ENCODE data around the gene SYNGR4.

Gene SYNGR4

GRCh38 chr19:48344892-48345291, 19.3 kb upstream of the SYNGR4 start:
- Histone ChIP-seq H3K36me3 (ENCODE audit: insufficient read depth, low read length) (no peaks in the 10 kb centered on the region), H3K4me1 (ENCODE audit: control insufficient read depth, insufficient read depth, low read length) (peaks cover 2% of the 10 kb centered on the region), H3K4me3 (ENCODE audit: low read length) (no peak overlapping the region), H3K27me3 (ENCODE audit: control insufficient read depth, insufficient read depth, low read length) (no peaks in the 10 kb centered on the region), H3K4me2 (ENCODE audit: low read length) (no peak overlapping the region), H3K9me3 (replicated peaks; ENCODE audit: low read length) (no peaks in the 10 kb centered on the region), H3K9ac (ENCODE audit: low read depth, low read length) (no peak overlapping the region)

DNA sequence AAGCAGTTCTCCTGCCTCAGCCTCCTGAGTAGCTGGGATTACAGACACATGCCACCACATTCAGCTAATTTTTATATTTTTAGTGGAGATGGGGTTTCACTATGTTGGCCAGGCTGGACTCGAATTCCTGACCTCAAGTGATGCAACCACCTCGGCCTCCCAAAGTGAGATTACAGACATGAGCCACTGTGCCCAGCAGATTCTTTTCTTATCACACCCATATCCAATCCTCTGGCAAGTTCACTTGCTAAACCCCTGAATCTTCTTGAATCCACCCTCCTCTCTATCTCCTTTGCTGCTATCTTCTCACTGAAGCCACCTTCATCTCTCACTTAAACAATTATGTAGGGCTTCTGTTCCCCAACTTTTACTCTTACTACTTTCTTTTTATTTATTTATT, 18.0 kb upstream of the SYNGR4 start:
- Histone ChIP-seq H3K36me3 (ENCODE audit: insufficient read depth, low read length) (no peaks in the 10 kb centered on the region), H3K9ac (ENCODE audit: low read depth, low read length) (no peak overlapping the region), H3K27me3 (ENCODE audit: control insufficient read depth, insufficient read depth, low read length) (no peaks in the 10 kb centered on the region), H3K4me2 (ENCODE audit: low read length) (no peak overlapping the region), H3K4me1 (ENCODE audit: control insufficient read depth, insufficient read depth, low read length) (peaks cover 2% of the 10 kb centered on the region), H3K9me3 (replicated peaks; ENCODE audit: low read length) (no peaks in the 10 kb centered on the region), H3K4me3 (ENCODE audit: low read length) (no peak overlapping the region)

GRCh38 chr19:48348045-48348444, 16.1 kb upstream of the SYNGR4 start:
- H3K9me3 ChIP-seq (replicated peaks; ENCODE audit: low read length) = no peaks in the 10 kb centered on the region
- H3K4me2 ChIP-seq (ENCODE audit: low read length) = no peak overlapping the region
- H3K4me1 ChIP-seq (ENCODE audit: control insufficient read depth, insufficient read depth, low read length) = peaks cover 2% of the 10 kb centered on the region
- H3K36me3 ChIP-seq (ENCODE audit: insufficient read depth, low read length) = no peaks in the 10 kb centered on the region
- no peaks in the 10 kb centered on the region for H3K27me3 ChIP-seq (ENCODE audit: control insufficient read depth, insufficient read depth, low read length)
- no peak overlapping the region for H3K9ac ChIP-seq (ENCODE audit: low read depth, low read length)
- H3K4me3 ChIP-seq (ENCODE audit: low read length) = no peak overlapping the region

- no peaks in the 10 kb centered on the region for H3K4me1 ChIP-seq (ENCODE audit: control insufficient read depth, insufficient read depth, low read length)
Observed at GRCh38 chr19:48348737-48349136, 15.4 kb upstream of the SYNGR4 start.

GRCh38 chr19:48350856-48351255, 13.3 kb upstream of the SYNGR4 start:
- no peak overlapping the region for H3K4me3 ChIP-seq (ENCODE audit: low read length)
- H3K9me3 ChIP-seq (replicated peaks; ENCODE audit: low read length) = no peaks in the 10 kb centered on the region
- H3K36me3 ChIP-seq (ENCODE audit: insufficient read depth, low read length) = no peaks in the 10 kb centered on the region
- H3K9ac ChIP-seq (ENCODE audit: low read depth, low read length) = no peak overlapping the region
- H3K4me1 ChIP-seq (ENCODE audit: control insufficient read depth, insufficient read depth, low read length) = no peaks in the 10 kb centered on the region
- H3K4me2 ChIP-seq (ENCODE audit: low read length) = no peak overlapping the region
- no peaks in the 10 kb centered on the region for H3K27me3 ChIP-seq (ENCODE audit: control insufficient read depth, insufficient read depth, low read length)

More at GRCh38 chr19:48348737-48349136, 15.4 kb upstream of the SYNGR4 start:
- H3K27me3 ChIP-seq (ENCODE audit: control insufficient read depth, insufficient read depth, low read length) = no peaks in the 10 kb centered on the region
- no peak overlapping the region for H3K4me2 ChIP-seq (ENCODE audit: low read length)
- H3K36me3 ChIP-seq (ENCODE audit: insufficient read depth, low read length) = no peaks in the 10 kb centered on the region
- no peak overlapping the region for H3K9ac ChIP-seq (ENCODE audit: low read depth, low read length)
- H3K9me3 ChIP-seq (replicated peaks; ENCODE audit: low read length) = no peaks in the 10 kb centered on the region
- H3K4me3 ChIP-seq (ENCODE audit: low read length) = no peak overlapping the region

- H3K9ac ChIP-seq (ENCODE audit: low read depth, low read length) = no peak overlapping the region
- no peak overlapping the region for H3K4me2 ChIP-seq (ENCODE audit: low read length)
- no peaks in the 10 kb centered on the region for H3K4me1 ChIP-seq (ENCODE audit: control insufficient read depth, insufficient read depth, low read length)
- H3K27me3 ChIP-seq (ENCODE audit: control insufficient read depth, insufficient read depth, low read length) = no peaks in the 10 kb centered on the region
- no peaks in the 10 kb centered on the region for H3K9me3 ChIP-seq (replicated peaks; ENCODE audit: low read length)
- no peak overlapping the region for H3K4me3 ChIP-seq (ENCODE audit: low read length)
- no peaks in the 10 kb centered on the region for H3K36me3 ChIP-seq (ENCODE audit: insufficient read depth, low read length)
Observed at GRCh38 chr19:48351341-48351752, 12.8 kb upstream of the SYNGR4 start.

DNA sequence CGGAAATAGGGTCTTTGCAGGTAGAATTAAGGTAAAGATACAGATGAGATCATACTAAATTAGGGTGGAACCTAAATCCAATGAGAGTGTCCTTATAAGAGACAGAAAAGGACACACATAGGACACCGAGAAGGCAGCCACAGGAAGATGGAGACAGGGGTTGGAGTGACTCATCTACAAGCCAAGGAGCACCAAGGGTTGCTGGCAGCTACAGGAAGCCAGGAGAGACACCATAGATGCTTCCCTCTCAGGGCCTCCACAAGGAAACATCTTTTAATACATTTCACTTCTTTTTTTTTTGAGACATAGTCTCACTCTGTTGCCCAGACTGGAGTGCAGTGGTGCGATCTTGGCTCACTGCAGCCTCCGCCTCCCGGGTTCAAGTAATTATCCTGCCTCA, 10.5 kb upstream of the SYNGR4 start:
- Histone ChIP-seq H3K9ac (ENCODE audit: low read depth, low read length) (no peak overlapping the region), H3K27me3 (ENCODE audit: control insufficient read depth, insufficient read depth, low read length) (no peaks in the 10 kb centered on the region), H3K36me3 (ENCODE audit: insufficient read depth, low read length) (no peaks in the 10 kb centered on the region), H3K4me2 (ENCODE audit: low read length) (no peak overlapping the region), H3K9me3 (replicated peaks; ENCODE audit: low read length) (no peaks in the 10 kb centered on the region), H3K4me1 (ENCODE audit: control insufficient read depth, insufficient read depth, low read length) (no peaks in the 10 kb centered on the region), H3K4me3 (ENCODE audit: low read length) (no peak overlapping the region)

- Histone ChIP-seq H3K4me1 (ENCODE audit: control insufficient read depth, insufficient read depth, low read length) (no peaks in the 10 kb centered on the region), H3K4me2 (ENCODE audit: low read length) (no peak overlapping the region), H3K9ac (ENCODE audit: low read depth, low read length) (no peak overlapping the region), H3K36me3 (ENCODE audit: insufficient read depth, low read length) (no peaks in the 10 kb centered on the region), H3K27me3 (ENCODE audit: control insufficient read depth, insufficient read depth, low read length) (no peaks in the 10 kb centered on the region), H3K9me3 (replicated peaks; ENCODE audit: low read length) (no peaks in the 10 kb centered on the region), H3K4me3 (ENCODE audit: low read length) (no peak overlapping the region)
Observed at GRCh38 chr19:48354332-48354992, 9.7 kb upstream of the SYNGR4 start.

DNA sequence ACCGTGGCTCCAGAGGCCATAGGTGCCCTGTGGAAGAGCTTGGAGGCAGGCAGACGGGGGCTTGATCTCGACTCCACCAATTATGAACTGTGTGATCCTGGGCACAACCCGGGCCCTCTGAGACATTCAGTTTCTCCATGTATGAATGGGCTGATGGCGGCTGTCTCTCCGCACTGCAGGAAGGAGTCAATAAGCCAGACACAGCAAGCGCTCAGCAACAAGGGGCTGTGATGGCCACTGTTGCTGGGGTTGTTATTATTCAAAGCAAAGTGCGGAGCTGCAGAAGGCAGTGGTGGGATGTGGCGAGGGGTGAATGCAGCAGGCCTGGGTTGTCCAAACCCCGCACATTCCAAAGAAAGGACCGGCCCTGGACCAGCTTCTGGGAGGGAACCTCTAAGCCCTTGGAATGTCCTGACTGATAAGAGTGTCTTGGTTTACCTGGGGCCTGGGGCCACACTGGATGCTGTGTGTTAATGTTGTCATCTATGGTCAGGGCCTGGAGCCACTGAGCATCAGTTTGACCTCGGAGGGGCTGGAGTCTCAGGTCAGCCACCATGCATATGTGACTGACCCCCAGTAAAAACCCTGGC, 8.7 kb upstream of the SYNGR4 start:
- H3K4me2 ChIP-seq (ENCODE audit: low read length) = no peak overlapping the region
- no peaks in the 10 kb centered on the region for H3K36me3 ChIP-seq (ENCODE audit: insufficient read depth, low read length)
- H3K4me3 ChIP-seq (ENCODE audit: low read length) = no peak overlapping the region
- no peaks in the 10 kb centered on the region for H3K4me1 ChIP-seq (ENCODE audit: control insufficient read depth, insufficient read depth, low read length)
- H3K9ac ChIP-seq (ENCODE audit: low read depth, low read length) = no peak overlapping the region
- H3K9me3 ChIP-seq (replicated peaks; ENCODE audit: low read length) = no peaks in the 10 kb centered on the region
- H3K27me3 ChIP-seq (ENCODE audit: control insufficient read depth, insufficient read depth, low read length) = no peaks in the 10 kb centered on the region

GRCh38 chr19:48359123-48359522, 5.0 kb upstream of the SYNGR4 start:
- H3K4me3 ChIP-seq (ENCODE audit: low read length) = no peak overlapping the region
- no peaks in the 10 kb centered on the region for H3K9me3 ChIP-seq (replicated peaks; ENCODE audit: low read length)
- no peak overlapping the region for H3K4me2 ChIP-seq (ENCODE audit: low read length)
- H3K27me3 ChIP-seq (ENCODE audit: control insufficient read depth, insufficient read depth, low read length) = no peaks in the 10 kb centered on the region
- no peak overlapping the region for H3K9ac ChIP-seq (ENCODE audit: low read depth, low read length)
- peaks cover 9% of the 10 kb centered on the region for H3K4me1 ChIP-seq (ENCODE audit: control insufficient read depth, insufficient read depth, low read length)
- H3K36me3 ChIP-seq (ENCODE audit: insufficient read depth, low read length) = no peaks in the 10 kb centered on the region

DNA sequence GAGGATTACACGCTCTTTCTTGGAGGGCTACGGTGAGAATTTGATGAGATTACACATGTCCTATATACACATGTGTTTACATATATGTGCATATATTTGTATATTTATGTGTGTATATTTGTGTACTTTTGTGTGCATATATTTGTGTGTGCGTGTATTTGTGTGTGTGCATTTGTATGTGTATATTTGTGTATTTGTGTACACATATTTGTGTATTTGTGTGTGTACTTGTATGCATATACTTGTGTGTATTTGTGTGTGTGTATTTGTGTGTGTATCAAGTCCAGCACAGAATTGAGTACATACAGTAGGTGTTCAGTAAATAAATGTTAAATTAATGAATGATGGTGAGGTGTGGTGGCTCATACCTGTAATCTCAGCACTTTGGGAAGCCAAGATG, 2.3 kb upstream of the SYNGR4 start:
- Histone ChIP-seq H3K36me3 (ENCODE audit: insufficient read depth, low read length) (no peaks in the 10 kb centered on the region), H3K9ac (ENCODE audit: low read depth, low read length) (no peak overlapping the region), H3K4me3 (ENCODE audit: low read length) (no peak overlapping the region), H3K9me3 (replicated peaks; ENCODE audit: low read length) (no peaks in the 10 kb centered on the region), H3K4me1 (ENCODE audit: control insufficient read depth, insufficient read depth, low read length) (peaks cover 13% of the 10 kb centered on the region), H3K27me3 (ENCODE audit: control insufficient read depth, insufficient read depth, low read length) (no peaks in the 10 kb centered on the region), H3K4me2 (ENCODE audit: low read length) (no peak overlapping the region)

Measured in skeletal muscle satellite cell (primary cell).